Caco-2 (cell line): ENCODE data around the gene EHD4. TPM values are rescaled to one million over a fixed set of nuclear protein-coding genes. Genes with fewer than 3 reads are reported as not detected.

Experiments
- BruUV-seq: library from RNA; stranded (reverse); fragments of 400-500 nt; replicated peaks from 2 replicates; lab custom pipeline; 2021; lab: Mats Ljungman, UMichigan
- CTCF ChIA-PET: fragments of 300-600 bp; sonication (Branson Sonifier 250); formaldehyde crosslinking; loops from one replicate; lab custom pipeline; 2022; ENCODE audit warnings: antibody characterized with exemption; lab: Charles Lee
- POLR2A ChIA-PET: fragments of 300-600 bp; sonication (Branson Sonifier 250); formaldehyde crosslinking; loops from one replicate; lab custom pipeline; 2022; ENCODE audit warnings: antibody characterized with exemption; lab: Charles Lee
- DNase-seq, 2 experiments: peaks; one replicate each; pipeline versions ENCODE4 v3.0.0 to v3.0.0-alpha.2; 2020 to 2022
- H3K27me3 ChIP-seq: replicated peaks from 2 replicates; pipeline ENCODE4 v1.6.0; 2011; ENCODE audit warnings: low read length; ENCODE audit not compliant: control insufficient read depth, insufficient read depth
- H3K36me3 ChIP-seq: 2 replicates; pipeline ENCODE4 v1.5.1; 2011; ENCODE audit warnings: low read length; ENCODE audit not compliant: control insufficient read depth, insufficient read depth
- H3K4me1 ChIP-seq: fragments of 250-450 bp; sonication (Bioruptor Pico); 2 replicates; pipeline ENCODE4 v1.5.1; 2020; ENCODE audit warnings: mild to moderate bottlenecking
- H3K4me3 ChIP-seq: 2 replicates; pipeline ENCODE4 v1.5.1; 2011; ENCODE audit warnings: low read depth, mild to moderate bottlenecking, control low read depth, low read length
- H3K9me3 ChIP-seq: fragments of 250-450 bp; sonication (Bioruptor Pico); 2 replicates; pipeline ENCODE4 v1.5.1; 2020; ENCODE audit warnings: mild to moderate bottlenecking, moderate library complexity
- H3K27ac Mint-ChIP-seq: one replicate; pipeline ENCODE4 v1.8.0; 2022; ENCODE audit warnings: mixed read lengths; ENCODE audit not compliant: unreplicated experiment
- H3K27me3 Mint-ChIP-seq: one replicate; pipeline ENCODE4 v1.8.0; 2022; ENCODE audit warnings: mixed read lengths; ENCODE audit not compliant: insufficient read depth, unreplicated experiment
- H3K36me3 Mint-ChIP-seq: one replicate; pipeline ENCODE4 v1.8.0; 2022; ENCODE audit warnings: mild to moderate bottlenecking, mixed read lengths; ENCODE audit not compliant: insufficient read depth, unreplicated experiment
- H3K4me1 Mint-ChIP-seq: one replicate; pipeline ENCODE4 v1.8.0; 2022; ENCODE audit warnings: low read depth, mixed read lengths; ENCODE audit not compliant: unreplicated experiment
- H3K4me3 Mint-ChIP-seq: one replicate; pipeline ENCODE4 v1.8.0; 2022; ENCODE audit warnings: mild to moderate bottlenecking, moderate library complexity, mixed read lengths; ENCODE audit not compliant: unreplicated experiment
- H3K9me3 Mint-ChIP-seq: one replicate; pipeline ENCODE4 v1.8.0; 2022; ENCODE audit warnings: mixed read lengths; ENCODE audit not compliant: unreplicated experiment
- intact Hi-C: fragments of 100-400 bp; cut with micrococcal nuclease; formaldehyde crosslinking; loops from one replicate; pipeline ENCODE4 v1.10.0; 2022; ENCODE audit not compliant: unreplicated experiment
- total RNA-seq: library from RNA; stranded (reverse); gene quantifications from 2 replicates; pipeline ENCODE4 v1.2.3, GENCODE V29; 2022
- TF ChIP-seq, protein P1 (sequence below), 2 experiments: fragments of 200-600 bp in 1 of 2; IDR thresholded peaks; 1 replicate in 1 of 2; 2 replicates in 1 of 2; pipeline versions ENCODE4 v1.5.1 to v1.8.0; 2011 to 2022; ENCODE audit warnings: antibody characterized with exemption in 1 of 2, control low read depth in 1 of 2, inconsistent platforms in 1 of 2, low read depth in 1 of 2, low read length in 1 of 2, mild to moderate bottlenecking in 1 of 2, moderate library complexity in 1 of 2; ENCODE audit not compliant: insufficient read depth in 1 of 2, severe bottlenecking in 1 of 2, unreplicated experiment in 1 of 2

Gene EHD4
- total RNA-seq, 1 experiment from 2014 or later = 31.6 TPM

DNA sequence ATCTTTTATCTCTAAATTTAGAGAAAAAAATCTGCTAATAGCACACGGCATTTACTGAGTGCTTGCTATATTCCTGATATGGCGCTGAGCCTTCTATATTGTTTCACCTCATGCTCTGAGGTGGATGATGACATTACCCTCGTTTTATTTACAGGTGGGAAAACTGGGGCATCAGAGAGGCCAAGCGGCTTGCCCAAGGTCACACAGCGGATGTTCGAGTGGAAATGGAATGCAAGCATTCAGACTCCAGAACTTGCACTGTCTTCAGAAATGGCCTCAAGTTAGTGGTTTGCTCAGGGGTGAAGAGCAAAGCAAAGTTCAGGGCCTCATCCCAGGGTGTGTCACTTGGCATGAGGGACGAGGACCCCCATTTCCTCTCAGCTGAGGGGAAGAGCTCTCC, 17.3 kb downstream of the EHD4 start:
- no peak for DNase-seq
- Mint-ChIP-seq H3K27me3 (no peaks in the 10 kb centered on the region), H3K9me3 (no peaks in the 10 kb centered on the region), H3K27ac (no peak overlapping the region), H3K36me3 (peaks cover 62% of the 10 kb centered on the region), H3K4me1 (peaks cover 25% of the 10 kb centered on the region), H3K4me3 (no peak overlapping the region)
- CTCF ChIA-PET = no interaction called here
- intact Hi-C loops = no loop called here
- Histone ChIP-seq H3K4me1 (peaks cover 21% of the 10 kb centered on the region), H3K27me3 (no peaks in the 10 kb centered on the region), H3K9me3 (no peaks in the 10 kb centered on the region), H3K36me3 (peaks cover 1% of the 10 kb centered on the region; the same call in 1 of the 2 replicates), H3K4me3 (no peak overlapping the region)
- POLR2A ChIA-PET = no interaction called here
- BruUV-seq = no TSS peak
- TF ChIP-seq, protein P1, sequence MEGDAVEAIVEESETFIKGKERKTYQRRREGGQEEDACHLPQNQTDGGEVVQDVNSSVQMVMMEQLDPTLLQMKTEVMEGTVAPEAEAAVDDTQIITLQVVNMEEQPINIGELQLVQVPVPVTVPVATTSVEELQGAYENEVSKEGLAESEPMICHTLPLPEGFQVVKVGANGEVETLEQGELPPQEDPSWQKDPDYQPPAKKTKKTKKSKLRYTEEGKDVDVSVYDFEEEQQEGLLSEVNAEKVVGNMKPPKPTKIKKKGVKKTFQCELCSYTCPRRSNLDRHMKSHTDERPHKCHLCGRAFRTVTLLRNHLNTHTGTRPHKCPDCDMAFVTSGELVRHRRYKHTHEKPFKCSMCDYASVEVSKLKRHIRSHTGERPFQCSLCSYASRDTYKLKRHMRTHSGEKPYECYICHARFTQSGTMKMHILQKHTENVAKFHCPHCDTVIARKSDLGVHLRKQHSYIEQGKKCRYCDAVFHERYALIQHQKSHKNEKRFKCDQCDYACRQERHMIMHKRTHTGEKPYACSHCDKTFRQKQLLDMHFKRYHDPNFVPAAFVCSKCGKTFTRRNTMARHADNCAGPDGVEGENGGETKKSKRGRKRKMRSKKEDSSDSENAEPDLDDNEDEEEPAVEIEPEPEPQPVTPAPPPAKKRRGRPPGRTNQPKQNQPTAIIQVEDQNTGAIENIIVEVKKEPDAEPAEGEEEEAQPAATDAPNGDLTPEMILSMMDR (IDR thresholded peaks at IDR 0.05; ENCODE audit: insufficient read depth in 1 of 2, low read depth in 1 of 2, low read length in 1 of 2, severe bottlenecking in 1 of 2, unreplicated experiment in 1 of 2) = no peak

- TF ChIP-seq, protein P1 (IDR thresholded peaks at IDR 0.05; ENCODE audit: insufficient read depth in 1 of 2, low read depth in 1 of 2, low read length in 1 of 2, severe bottlenecking in 1 of 2, unreplicated experiment in 1 of 2) = no peak
- Mint-ChIP-seq H3K4me1 (peaks cover 25% of the 10 kb centered on the region), H3K36me3 (peaks cover 62% of the 10 kb centered on the region), H3K9me3 (no peaks in the 10 kb centered on the region), H3K4me3 (no peak overlapping the region), H3K27me3 (no peaks in the 10 kb centered on the region), H3K27ac (no peak overlapping the region)
- POLR2A ChIA-PET = no interaction called here
- peaks cover 27% of the 10 kb centered on the region for H3K4me1 ChIP-seq
- H3K36me3 ChIP-seq = peaks cover 1% of the 10 kb centered on the region; the same call in 1 of the 2 replicates
- H3K4me3 ChIP-seq = no peak overlapping the region
- H3K9me3 ChIP-seq = no peaks in the 10 kb centered on the region
- DNase-seq = no peak
- no peaks in the 10 kb centered on the region for H3K27me3 ChIP-seq
- CTCF ChIA-PET = interaction anchor here (0.9 kb wide), 1 partner anchor 180 kb away, joined by 3 read pairs; the partner anchor contains the start of gene MAPKBP1
- intact Hi-C loops = no loop called here
- BruUV-seq = no TSS peak
Measured at GRCh38 chr15:41954036-41954435, 18.3 kb downstream of the EHD4 start.

GRCh38 chr15:41952013-41952563, 20.3 kb downstream of the EHD4 start:
- H3K36me3 ChIP-seq = peaks cover 1% of the 10 kb centered on the region; the same call in 1 of the 2 replicates
- H3K9me3 Mint-ChIP-seq = no peaks in the 10 kb centered on the region
- DNase-seq = no peak
- H3K4me3 ChIP-seq = no peak overlapping the region
- peaks cover 12% of the 10 kb centered on the region for H3K4me1 Mint-ChIP-seq
- intact Hi-C loops = no loop called here
- H3K36me3 Mint-ChIP-seq = peaks cover 54% of the 10 kb centered on the region
- TF ChIP-seq, protein P1 (IDR thresholded peaks at IDR 0.05; ENCODE audit: insufficient read depth in 1 of 2, low read depth in 1 of 2, low read length in 1 of 2, severe bottlenecking in 1 of 2, unreplicated experiment in 1 of 2) = no peak
- no peaks in the 10 kb centered on the region for H3K27me3 Mint-ChIP-seq
- H3K27me3 ChIP-seq = no peaks in the 10 kb centered on the region
- peaks cover 38% of the 10 kb centered on the region for H3K4me1 ChIP-seq
- BruUV-seq = no TSS peak
- H3K9me3 ChIP-seq = no peaks in the 10 kb centered on the region
- H3K27ac Mint-ChIP-seq = peak overlapping the region; percentile 81
- ChIA-PET POLR2A (no interaction called here), CTCF (no interaction called here)
- H3K4me3 Mint-ChIP-seq = no peak overlapping the region
